Left renal cortex interstitium (tissue), 4 donors: ENCODE data around the gene ANKRD53. TPM values are rescaled to one million over a fixed set of nuclear protein-coding genes. Genes with fewer than 3 reads are reported as not detected.

Source experiments
- DNase-seq, 4 donors: peaks; one replicate each; pipeline ENCODE4 v3.0.0-alpha.2; 2013; ENCODE audit warnings: low read depth in 4 of 4, low spot score in 2 of 4, missing footprints in 1 of 4
- polyA plus RNA-seq, 4 donors: library from polyadenylated mRNA; unstranded; fragments of 120-200 nt; gene quantifications; one replicate each; pipeline ENCODE4 v1.2.1, GENCODE V29; 2013; ENCODE audit not compliant: insufficient read length in 4 of 4

The ANKRD53 gene
- polyA plus RNA-seq, 4 donors: 0.68 to 1.8 (median 1.4) TPM

- no peak for DNase-seq
Observed at GRCh38 chr2:70943205-70943871, 35.1 kb upstream of the ANKRD53 start.

GRCh38 chr2:70944111-70944690 is 34.2 kb upstream of the ANKRD53 start:
- DNase-seq: no peak

DNA sequence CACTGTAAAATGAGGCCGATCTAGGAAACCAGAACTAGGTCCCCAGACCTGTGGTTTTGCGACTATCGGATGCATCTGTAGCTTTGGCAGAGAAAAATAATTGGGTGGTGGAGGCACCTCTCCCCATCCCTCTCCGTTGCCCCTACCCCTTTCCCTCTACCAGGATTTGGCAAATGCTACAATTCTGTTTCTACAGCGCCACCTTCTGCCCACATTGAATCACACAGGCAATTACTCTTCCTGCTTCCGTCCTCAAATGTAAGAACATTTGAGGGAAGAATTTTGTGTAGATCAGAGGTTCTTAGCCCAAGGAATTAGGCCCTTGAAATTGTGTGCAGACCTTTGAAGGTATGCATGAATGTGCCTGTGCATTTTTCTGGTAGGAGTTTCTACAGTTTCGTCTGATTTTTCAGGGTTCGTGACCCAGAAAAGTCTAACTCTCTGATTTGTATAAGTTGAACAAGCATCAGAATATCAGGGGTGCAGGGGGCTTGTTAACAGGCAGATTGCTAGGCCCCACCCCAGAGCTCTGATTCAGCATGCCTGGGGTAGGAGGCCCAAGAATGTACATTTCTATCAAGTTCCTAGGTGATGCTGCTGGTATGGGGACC is 31.5 kb upstream of the ANKRD53 start:
- peak in 1 of 4 donors; percentile 60 for DNase-seq

DNA sequence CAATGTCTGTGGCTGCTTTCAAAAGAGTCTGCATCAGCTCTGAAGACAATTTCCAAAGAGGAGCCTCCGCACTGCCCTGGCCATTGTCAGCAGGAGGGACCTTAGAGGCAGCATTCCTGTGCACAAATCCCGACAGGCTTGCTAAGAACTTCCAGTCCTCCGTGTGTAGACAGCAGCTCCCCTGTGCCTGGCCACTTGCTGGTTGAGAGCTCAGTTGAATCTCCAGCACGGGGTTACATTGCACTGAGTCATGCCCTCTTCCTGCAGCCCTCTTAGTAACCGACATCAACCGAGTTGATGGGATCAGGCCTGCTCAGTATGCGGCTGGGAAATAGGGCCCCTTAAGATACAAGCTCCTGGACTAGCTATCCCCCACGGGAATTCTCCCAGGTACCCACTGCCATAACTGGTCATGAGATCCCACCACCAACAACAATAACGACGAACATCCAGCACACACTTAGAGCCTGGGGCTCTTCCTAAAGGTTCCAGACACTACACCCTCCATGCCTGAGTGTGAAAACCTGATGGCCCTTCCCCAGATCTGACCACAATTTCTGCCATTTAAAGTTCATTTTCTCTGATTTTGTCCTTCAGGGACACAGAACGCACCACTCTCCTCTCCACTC is 30.8 kb upstream of the ANKRD53 start:
- DNase-seq: no peak

DNA sequence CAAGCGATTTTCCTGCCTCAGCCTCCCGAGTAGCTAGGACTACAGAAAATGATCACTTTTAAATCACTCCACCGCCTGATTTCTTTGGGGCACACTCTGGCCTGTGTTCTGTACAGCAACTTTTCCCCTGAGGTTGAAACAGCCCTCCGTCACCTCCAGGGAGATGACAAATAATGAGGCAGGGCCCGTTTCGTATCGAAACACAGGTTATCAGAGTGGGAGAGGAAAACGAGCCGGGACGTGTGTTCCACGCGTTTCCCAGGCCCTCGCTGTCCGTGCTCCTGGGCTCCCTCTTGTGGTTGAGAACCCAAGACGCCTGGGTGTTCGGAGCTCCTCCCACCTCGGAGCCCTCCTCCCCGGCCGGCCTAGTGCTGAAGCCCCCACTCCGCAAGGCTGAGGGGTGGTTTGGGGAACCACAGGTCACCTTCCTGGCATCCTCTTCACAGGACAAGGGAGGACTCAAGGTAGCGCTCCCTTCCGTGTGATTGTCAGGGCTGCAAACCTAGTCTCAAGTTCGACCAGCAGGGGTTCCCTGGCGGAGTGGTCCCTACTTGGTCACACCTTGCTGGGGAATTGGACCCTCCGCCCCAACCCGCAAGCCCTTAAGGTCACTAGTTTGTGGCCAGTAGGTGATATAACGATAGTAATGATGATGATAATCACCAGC is 30.0 kb upstream of the ANKRD53 start:
- DNase-seq: peak in 1 of 4 donors; percentile 78

DNA sequence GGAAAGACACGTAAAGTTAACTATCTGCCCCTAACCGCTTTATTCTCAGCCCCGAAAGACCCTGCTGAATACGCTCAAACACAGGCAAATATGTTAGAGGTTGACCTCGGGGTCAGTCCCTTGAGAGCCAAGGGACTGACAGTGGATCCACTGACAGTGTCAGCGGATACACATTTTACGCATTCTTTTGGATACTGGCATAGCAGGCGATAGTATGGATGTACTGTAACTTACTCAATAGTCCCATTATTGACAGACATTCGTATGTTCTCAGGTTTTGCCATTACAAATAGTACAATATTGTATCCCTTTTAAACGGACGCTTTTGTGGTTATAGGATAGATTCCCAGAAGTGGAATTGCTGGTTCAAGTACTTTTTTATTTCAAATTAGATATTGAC is 29.3 kb upstream of the ANKRD53 start:
- no peak for DNase-seq

- no peak for DNase-seq
Observed at GRCh38 chr2:70954886-70955285, 23.5 kb upstream of the ANKRD53 start.

DNA sequence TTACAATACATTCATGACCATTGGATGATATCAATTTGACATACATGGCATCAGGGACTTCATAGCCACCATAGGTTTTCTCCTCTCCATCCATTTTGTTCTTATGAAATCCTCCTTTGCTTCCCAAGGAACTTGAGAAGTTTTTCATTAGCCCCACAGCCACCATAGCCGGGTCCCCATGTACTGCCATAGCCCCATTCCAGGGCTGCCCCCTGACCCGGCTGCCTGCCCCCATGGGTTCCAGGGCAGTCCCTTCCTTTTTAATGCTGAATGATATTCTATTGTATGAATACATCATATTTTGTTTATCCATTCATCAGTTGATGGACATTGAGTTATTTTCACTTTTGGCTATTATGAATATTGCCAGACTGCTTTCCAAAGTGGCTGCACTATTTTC is 22.3 kb upstream of the ANKRD53 start:
- no peak for DNase-seq

DNA sequence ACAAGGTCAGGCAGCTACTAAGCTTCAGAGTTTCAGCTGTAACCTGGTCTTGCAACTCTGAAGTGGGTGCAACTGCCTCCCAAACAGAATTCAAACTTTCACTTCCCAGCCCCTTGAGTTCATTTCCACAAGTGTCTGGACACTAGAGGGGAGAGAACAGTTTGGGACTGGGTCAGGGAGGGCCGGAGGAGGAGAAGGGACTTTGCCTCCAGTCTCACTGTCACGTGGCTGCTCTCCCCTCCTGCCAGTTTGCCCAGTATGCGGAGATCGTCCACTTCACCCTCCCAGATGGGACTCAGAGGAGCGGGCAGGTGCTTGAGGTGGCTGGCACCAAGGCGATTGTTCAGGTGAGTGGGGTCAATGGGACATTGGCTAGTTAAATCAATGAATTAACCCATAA is 20.6 kb upstream of the ANKRD53 start:
- no peak for DNase-seq

- DNase-seq: no peak
Observed at GRCh38 chr2:70958759-70959158, 19.7 kb upstream of the ANKRD53 start.

GRCh38 chr2:70959271-70959761 is 19.1 kb upstream of the ANKRD53 start:
- DNase-seq: no peak

- DNase-seq: no peak
Observed at GRCh38 chr2:70959851-70960832, 18.3 kb upstream of the ANKRD53 start.

- no peak for DNase-seq
Observed at GRCh38 chr2:70960833-70961647, 17.4 kb upstream of the ANKRD53 start.

DNA sequence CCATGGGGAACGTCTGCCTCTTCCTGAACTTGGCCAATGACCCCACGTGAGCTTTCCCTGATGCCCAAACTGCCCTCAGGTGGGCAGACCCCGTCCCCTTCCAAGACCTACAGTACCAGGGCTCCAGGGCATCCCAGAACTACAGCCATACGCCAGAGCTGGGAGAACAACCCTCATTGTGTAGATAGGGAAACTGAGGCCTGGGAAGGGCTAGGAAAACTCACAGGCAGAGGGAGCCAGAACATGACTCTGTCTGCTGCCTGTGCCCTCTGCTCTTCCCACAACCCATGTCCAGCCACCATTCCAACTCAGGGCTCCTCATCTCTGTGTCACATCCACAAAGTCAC is 16.8 kb upstream of the ANKRD53 start:
- no peak for DNase-seq

GRCh38 chr2:70962211-70962884 is 16.1 kb upstream of the ANKRD53 start:
- no peak for DNase-seq

- no peak for DNase-seq
Observed at GRCh38 chr2:70962885-70963878, 15.2 kb upstream of the ANKRD53 start.

DNA sequence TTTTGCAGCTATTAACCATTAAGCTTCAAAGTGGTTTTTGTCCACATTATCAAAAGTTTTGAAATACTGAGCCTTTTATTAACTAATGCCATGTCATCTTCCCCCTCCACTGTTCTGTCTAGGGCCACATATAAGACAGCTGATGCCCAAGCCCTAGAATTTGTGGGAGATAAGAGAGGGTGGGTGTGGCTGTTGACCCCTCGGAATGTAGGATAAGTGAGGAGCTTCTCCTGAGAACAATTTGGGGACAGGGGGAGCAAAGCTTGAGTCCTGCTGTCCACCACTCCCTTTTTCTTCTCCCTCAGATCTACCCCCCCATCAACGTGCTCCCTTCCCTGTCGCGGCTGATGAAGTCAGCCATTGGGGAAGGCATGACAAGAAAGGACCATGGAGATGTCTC is 14.3 kb upstream of the ANKRD53 start:
- no peak for DNase-seq
